GM12865 (cell line): ENCODE measurements around the gene GSS.
"Not testable (repeated sequence)": the region's sequence is repeated elsewhere in the genome, so short reads cannot be mapped to it uniquely, and the experiment has no call there.

ENCODE experiments used
- DNase-seq: peaks from one replicate; pipeline ENCODE4 v3.0.0; 2010; ENCODE audit warnings: low read depth
- H3K4me3 ChIP-seq: 2 replicates; pipeline ENCODE4 v1.5.1; 2011; ENCODE audit warnings: mild to moderate bottlenecking, low read depth, low read length, control low read depth
- TF ChIP-seq, protein P1 (sequence below): IDR thresholded peaks from 2 replicates; pipeline ENCODE4 v1.5.1; 2011; ENCODE audit warnings: low read length, control low read depth, low read depth, inconsistent platforms; ENCODE audit not compliant: insufficient read depth; ENCODE audit errors: missing control alignments

The GSS gene

DNA sequence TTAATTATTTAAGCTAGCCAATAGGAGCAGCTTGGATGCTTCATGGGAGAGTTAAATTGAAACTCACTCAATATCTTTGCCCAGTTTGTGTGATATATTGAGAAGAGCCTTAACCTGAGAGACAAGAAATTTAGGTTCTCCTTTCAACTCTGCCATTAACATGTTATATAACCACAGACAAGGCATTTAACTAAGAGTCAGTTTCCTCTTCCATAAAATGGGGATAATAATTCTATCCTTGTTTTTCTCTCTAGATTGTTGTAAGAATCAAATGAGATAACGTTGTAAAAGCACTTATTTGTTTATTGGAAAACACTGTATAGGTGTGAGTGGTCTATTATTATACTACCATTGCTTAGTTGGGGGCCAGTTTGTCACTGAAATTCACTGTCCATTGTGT lies 71.3 kb downstream of the GSS start:
- no peak overlapping the region for H3K4me3 ChIP-seq
- no peak for DNase-seq
- TF ChIP-seq, protein P1, sequence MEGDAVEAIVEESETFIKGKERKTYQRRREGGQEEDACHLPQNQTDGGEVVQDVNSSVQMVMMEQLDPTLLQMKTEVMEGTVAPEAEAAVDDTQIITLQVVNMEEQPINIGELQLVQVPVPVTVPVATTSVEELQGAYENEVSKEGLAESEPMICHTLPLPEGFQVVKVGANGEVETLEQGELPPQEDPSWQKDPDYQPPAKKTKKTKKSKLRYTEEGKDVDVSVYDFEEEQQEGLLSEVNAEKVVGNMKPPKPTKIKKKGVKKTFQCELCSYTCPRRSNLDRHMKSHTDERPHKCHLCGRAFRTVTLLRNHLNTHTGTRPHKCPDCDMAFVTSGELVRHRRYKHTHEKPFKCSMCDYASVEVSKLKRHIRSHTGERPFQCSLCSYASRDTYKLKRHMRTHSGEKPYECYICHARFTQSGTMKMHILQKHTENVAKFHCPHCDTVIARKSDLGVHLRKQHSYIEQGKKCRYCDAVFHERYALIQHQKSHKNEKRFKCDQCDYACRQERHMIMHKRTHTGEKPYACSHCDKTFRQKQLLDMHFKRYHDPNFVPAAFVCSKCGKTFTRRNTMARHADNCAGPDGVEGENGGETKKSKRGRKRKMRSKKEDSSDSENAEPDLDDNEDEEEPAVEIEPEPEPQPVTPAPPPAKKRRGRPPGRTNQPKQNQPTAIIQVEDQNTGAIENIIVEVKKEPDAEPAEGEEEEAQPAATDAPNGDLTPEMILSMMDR: no peak

DNA sequence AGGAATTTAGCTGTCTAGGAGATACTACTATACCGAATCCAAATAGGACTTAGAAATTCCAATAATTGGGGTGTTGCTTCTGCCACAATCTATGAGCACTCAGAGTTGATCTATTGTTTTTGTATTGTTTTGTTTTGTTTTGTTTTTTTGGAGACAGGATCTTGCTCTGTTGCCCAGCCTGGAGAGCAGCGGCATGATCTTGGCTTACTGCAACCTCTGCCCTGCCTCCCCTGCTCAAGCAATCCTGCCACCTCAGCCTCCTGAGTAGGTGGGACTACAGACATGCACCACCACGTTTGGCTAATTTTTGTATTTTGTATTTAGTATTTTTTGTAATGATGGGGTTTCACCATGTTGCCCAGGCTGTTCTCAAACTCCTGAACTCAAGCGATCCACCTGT lies 71.8 kb downstream of the GSS start:
- TF ChIP-seq, protein P1: no peak
- no peak for DNase-seq
- no peak overlapping the region for H3K4me3 ChIP-seq

DNA sequence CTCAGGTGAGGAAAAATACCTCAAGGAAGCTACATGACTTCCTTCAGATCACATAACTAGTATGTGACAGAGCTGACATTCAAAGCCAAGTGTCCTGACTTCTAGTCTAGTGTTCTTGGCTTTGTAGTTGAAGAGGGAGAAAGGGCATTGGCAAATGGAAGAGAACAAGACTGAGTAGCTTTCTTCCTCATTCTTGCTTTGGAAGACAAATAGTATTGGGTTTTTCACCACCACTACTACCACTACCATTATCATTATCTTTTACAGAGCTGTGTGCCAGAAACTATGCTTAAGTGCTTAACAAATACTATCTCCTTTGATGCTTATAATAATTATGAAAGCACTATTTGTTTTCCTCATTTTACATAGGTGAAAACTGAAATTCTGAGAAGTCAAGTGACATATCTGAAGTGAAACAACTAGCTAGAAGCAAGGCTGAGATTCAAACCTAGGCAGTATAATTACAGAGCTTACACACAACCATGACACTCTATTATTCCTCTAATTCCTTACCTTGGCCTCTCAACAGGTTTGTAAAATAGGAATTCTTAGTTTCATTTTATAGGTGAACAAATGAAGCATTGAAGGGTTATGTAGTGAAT lies 72.4 kb downstream of the GSS start:
- DNase-seq: no peak
- H3K4me3 ChIP-seq: no peak overlapping the region
- TF ChIP-seq, protein P1: no peak

DNA sequence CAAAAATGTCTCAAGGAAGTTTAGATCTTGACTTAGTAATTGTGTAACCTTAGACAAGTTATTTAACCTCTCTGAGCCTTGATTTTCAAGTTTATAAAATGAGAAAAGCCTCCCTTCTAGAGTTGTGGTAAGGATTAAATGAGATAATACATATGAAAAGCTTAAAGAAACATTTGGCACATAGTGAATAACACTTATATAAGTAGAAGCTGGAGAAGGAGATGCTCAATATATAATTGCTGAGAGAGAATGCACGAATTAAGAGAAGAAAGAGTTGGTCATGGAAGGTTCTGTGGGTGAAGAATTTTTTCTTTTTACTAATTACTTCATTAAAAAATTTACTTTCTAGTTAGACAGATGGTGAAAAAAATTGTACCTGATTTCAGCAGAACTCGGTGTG lies 73.9 kb downstream of the GSS start:
- H3K4me3 ChIP-seq: no peak overlapping the region
- TF ChIP-seq, protein P1: no peak
- no peak for DNase-seq

DNA sequence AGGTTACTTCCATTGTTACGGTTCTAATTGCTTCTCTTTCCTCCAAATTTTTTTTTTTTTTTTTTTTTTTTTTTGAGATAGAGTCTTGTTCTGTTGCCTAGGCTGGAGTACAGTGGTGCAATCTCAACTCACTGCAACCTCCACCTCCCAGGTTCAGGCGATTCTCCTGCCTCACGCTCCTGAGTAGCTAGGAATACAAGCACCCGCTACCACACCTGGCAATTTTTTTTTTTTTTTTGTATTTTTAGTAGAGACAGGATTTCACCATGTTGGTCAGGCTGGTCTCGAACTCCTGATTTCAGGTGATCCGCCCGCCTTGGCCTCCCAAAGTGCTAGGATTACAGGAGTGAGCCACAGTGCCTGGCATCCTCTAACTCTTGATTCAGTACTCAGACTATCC lies 74.6 kb downstream of the GSS start:
- not testable (repeated sequence) for H3K4me3 ChIP-seq

DNA sequence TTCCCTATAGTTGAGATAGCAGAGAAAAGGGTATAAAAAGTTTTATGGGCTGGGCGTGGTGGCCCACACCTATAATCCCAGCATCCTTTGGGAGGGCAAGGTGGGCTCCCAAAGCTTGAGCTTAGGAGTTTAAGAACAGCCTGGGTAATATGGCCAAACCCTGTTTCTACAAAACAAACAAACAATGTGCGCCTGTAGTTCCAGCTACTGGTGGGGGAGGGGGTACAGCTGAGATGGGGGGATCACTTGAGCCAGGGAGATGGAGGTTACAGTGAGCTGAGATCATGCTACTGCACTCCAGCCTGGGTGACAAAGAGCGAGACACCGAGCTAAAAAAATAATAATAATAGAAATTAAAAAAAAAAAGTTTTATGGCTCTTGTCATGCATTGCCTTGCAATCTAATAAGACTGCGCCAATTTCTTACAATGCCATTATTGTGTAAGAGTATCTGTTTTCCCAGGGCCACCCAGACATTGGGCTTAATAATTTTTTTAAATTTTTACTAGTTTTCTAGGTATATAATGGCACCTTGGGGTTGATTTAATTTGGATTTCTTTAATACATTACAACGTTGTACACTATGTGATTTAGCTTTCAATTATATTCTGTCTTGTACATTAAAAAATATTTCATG lies 75.3 kb downstream of the GSS start:
- TF ChIP-seq, protein P1: no peak
- DNase-seq: no peak
- no peak overlapping the region for H3K4me3 ChIP-seq

More for the DNA sequence above, 74.6 kb downstream of the GSS start:
- DNase-seq: not testable (repeated sequence)
